Stimulated activated CD4-positive, alpha-beta T cell treated with anti-CD3 and anti-CD28 coated beads, Interleukin-4, amount 100 ng/mL, for 48 hours (primary cell): Measurements from ENCODE around the gene UNC13A.

ENCODE experiments used
- DNase-seq, 2 donors: peaks; one replicate each; pipeline ENCODE4 v3.0.0-alpha.2; 2020; ENCODE audit warnings: low read depth in 2 of 2

UNC13A gene

DNA sequence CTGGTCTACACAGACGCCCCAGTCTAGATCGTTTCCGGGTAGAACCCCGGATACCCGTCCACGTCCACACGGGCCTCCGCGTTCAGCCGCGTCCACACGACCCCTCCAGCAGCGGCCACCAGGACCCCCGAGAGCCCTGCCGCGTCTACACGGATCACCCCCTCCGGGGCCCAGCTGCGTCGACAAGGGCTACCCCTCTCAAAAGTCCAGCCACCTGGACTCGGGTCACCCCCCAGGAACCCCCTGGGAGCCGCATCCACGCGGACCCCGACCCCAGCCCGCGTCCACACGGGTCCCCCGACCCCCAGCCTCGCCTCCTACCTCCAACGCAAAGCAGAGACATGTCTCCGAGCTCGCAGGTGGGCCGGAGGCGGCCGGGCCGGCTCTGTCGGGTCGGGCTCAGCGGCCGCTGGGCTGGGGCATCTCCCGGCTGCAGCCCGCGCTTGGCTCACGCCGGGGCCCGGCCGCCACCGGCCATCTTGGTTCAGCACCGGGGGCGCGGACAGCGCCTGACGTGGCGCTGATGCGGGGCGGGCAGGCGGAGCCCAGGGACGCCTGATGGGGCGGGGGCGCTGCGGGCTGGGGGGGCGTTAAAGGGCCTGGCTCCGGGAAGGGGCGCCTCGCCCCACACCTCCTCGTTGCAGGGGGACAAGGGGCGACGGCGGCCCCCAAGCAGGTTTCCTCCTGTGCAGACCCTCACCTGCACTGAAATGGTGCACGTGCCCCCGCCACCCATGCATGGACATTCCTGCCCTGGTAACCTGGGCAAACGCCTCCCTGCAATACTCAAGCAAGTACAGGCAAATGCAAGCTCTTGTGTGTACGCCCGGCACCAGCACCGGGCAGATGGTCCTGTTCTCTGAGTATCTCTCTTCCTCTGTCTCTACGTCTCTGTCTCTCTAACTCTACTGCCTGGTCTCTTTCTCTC, at the start of gene UNC13A:
UNC13A (minus strand) TSS at position 498 of the 928 bp plus-strand sequence; CDS start at position 343, 155 bp downstream.
- peak; percentile 34 to 44 for DNase-seq

DNA sequence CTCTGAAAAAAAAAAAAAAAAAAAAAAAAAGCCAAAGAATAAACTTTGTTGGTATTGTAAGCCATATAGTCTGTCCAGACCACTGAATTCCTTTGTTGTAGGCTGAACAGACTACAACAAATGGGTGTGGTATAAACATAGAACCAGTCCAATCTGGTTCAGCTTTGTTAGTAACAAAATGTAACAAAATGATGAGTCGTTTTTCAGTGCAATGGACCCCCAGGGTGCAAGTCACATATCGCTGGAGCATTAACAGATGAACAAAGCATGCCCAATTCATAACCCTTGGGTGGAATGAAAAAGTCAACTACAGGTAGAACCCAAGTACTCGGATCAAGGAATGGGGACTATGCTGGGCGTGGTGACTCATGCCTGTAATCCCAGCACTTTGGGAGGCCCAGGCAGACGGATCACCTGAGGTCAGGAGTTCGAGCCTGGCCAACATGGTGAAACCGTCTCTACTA, 49.6 kb upstream of the UNC13A start:
- no peak for DNase-seq

DNA sequence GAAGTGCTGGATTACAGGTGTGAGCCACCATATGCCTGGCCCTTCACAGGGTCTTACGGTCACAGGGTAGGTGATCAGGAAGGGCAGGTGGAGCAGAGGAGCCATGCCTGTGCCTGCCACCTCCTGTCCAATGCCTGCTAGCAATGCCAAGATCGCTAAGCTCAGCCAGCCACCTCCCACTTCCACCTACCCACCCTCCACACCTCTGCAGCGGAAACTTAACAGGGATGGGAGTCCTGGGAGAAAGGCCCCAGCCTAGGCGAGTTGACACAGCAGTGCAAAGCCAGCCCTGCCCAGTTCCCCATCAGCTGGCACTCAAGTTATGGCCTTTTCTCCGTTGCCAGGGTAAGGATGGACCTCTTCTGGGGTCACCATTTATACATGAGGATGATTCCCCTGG, 47.3 kb upstream of the UNC13A start:
- no peak for DNase-seq

DNA sequence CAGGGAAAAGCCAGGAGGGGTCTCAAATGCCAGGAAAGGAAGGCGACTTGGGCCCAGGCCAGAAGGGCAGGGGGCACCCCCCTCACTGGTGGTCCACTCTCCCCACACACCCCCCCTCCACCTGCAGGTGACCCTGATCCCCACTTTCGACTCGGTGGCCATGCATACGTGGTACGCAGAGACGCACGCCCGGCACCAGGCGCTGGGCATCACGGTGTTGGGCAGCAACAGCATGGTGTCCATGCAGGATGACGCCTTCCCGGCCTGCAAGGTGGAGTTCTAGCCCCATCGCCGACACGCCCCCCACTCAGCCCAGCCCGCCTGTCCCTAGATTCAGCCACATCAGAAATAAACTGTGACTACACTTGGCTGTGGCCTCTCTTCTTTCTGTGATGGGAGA, 46.0 kb upstream of the UNC13A start:
- DNase-seq, result no peak

DNA sequence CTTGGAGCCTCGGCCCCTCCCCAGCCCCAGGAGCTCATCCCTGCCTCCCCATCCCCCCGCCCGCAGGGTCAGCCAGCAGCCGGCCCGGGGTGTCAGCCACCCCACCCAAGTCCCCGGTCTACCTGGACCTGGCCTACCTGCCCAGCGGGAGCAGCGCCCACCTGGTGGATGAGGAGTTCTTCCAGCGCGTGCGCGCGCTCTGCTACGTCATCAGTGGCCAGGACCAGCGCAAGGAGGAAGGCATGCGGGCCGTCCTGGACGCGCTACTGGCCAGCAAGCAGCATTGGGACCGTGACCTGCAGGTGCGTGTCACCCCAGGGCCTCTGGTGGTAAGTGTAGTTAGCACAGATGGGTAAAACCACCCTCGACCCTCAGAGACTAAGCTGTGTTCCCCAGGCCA, 45.0 kb upstream of the UNC13A start:
- DNase-seq, result no peak

DNA sequence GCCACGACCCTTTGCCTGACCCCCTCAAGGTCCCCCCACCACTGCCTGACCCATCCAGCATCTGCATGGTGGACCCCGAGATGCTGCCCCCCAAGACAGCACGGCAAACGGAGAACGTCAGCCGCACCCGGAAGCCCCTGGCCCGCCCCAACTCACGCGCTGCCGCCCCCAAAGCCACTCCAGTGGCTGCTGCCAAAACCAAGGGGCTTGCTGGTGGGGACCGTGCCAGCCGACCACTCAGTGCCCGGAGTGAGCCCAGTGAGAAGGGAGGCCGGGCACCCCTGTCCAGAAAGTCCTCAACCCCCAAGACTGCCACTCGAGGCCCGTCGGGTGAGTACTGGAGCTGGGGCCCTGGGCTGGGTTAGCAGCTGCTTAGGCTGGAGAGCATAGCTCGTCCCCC, 39.7 kb upstream of the UNC13A start:
- DNase-seq, result no peak

DNA sequence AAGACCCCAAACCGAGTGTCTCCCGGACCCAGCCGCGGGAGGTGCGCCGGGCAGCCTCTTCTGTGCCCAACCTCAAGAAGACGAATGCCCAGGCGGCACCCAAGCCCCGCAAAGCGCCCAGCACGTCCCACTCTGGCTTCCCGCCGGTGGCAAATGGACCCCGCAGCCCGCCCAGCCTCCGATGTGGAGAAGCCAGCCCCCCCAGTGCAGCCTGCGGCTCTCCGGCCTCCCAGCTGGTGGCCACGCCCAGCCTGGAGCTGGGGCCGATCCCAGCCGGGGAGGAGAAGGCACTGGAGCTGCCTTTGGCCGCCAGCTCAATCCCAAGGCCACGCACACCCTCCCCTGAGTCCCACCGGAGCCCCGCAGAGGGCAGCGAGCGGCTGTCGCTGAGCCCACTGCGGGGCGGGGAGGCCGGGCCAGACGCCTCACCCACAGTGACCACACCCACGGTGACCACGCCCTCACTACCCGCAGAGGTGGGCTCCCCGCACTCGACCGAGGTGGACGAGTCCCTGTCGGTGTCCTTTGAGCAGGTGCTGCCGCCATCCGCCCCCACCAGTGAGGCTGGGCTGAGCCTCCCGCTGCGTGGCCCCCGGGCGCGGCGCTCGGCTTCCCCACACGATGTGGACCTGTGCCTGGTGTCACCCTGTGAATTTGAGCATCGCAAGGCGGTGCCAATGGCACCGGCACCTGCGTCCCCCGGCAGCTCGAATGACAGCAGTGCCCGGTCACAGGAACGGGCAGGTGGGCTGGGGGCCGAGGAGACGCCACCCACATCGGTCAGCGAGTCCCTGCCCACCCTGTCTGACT, 39.0 kb upstream of the UNC13A start:
- no peak for DNase-seq

DNA sequence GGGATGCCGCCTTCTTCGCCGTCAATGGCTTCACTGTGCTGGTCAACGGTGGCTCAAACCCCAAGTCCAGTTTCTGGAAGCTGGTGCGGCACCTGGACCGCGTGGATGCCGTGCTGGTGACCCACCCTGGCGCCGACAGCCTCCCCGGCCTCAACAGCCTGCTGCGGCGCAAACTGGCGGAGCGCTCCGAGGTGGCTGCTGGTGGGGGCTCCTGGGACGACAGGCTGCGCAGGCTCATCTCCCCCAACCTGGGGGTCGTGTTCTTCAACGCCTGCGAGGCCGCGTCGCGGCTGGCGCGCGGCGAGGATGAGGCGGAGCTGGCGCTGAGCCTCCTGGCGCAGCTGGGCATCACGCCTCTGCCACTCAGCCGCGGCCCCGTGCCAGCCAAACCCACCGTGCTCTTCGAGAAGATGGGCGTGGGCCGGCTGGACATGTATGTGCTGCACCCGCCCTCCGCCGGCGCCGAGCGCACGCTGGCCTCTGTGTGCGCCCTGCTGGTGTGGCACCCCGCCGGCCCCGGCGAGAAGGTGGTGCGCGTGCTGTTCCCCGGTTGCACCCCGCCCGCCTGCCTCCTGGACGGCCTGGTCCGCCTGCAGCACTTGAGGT, 38.1 kb upstream of the UNC13A start:
- DNase-seq, result no peak

DNA sequence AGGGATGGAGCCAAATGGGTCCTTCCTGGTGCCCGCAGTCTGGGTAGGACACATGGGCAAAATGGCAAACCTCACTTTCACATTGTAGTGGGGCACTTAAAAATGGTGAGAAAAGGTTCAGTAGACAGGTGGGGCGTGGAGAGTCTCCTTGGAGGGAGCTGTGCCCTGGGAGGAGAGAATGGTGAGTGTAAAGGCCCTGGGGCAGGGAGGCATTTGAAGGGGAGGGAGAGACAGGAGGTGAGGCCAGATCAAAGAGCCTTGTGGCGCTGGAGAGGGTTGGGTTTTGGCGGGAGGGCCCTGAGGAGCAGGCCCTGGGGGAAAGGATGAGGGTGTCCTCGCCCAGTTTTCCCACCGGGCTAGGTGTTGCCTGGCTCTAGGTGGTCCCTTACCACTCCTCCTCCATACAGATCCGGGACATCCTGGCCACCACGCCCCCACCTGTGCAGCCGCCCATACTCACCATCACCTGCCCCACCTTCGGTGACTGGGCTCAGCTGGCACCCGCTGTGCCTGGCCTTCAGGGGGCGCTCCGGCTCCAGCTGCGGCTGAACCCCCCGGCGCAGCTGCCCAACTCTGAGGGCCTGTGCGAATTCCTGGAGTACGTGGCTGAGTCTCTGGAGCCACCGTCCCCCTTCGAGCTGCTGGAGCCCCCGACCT, 37.4 kb upstream of the UNC13A start:
- no peak for DNase-seq

DNA sequence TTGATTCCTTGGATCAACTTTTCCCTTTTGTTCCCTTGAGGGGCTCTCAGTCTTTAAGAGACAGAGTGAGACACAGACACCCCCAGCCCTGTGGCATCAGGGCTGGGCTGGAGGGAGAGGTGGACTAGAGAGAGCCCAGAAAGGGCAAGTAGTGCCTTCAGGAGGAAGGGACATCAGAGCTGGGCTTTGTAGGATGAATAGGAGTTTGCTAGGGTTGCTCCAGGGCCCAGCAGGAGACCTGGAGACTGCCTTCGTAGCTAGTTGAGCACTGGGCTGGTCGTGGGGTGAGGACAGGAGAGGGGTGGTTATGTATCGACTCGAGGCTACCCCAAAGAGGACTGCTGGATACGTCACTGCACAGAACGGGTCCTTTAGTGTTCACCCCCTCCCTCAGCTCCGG, 36.5 kb upstream of the UNC13A start:
- DNase-seq, result no peak

DNA sequence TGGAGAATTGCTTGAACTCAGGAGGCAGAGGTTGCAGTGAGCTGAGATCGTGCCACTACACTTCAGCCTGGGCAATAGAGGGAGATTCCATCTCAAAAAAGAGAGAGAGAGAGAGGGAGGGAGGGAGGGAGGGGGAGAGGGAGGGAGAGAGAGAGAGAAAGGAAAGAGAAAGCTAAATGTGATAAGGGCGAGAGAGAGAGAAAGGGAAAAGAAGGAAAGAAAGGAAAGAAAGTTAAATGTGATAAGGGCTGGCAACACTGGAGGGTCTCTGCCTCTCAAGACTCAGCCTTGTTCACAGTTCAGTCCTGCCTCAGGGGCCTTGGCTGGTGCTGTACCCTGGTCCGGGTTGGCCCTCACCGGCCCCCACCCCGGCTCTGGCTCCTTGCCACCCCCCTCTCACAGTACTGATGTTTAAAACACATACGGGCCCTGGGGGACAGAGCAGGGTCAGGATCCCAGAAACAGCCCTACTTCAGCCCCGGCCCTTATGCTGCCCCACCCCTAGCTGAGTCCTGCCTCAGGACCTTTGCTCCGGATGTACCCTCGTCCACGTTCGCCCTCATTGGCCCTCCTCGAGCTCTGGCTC, 34.6 kb upstream of the UNC13A start:
- no peak for DNase-seq

DNA sequence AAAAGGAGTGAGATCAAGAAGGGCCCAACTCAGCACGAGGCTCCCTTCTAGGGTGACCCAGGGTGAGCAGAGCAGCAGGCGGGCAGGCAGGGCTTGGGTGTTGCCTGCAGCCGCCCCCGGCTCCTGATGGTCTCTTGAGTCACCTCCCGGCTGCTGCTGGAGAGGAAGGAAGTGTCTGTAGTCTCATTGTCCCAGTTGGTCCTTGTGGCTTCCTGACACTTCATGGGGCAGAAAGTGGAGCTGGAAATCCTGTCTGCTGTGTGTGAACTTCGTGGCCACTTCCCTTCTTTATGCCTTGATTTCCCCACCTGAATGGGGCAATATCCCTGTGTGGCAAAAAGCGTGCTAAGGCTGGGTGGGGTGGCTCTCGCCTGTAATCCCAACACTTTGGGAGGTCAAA, 33.7 kb upstream of the UNC13A start:
- no peak for DNase-seq

DNA sequence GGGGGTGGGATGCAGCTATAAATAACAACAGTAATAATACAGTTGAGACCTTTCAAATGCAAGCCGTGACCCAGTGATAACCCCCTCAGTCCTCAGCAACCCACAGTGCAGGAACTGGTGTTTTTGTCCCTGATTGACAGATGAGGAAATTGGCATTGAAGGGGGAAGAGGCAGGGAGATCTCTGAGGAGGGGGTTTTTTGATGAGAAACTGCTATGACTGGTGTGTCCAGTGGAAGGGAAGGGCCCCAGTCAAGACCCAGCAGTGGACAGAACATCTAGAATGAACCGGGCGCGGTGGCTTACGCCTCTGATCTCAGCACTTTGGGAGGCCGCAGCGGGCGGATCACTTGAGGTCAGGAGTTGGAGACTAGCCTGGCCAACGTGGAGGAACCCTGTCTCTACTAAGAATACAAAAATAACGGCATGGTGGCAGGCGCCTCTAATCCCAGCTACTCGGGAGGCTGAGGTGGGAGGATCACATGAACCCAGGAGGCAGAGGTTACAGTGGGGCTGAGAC, 33.0 kb upstream of the UNC13A start:
- no peak for DNase-seq

DNA sequence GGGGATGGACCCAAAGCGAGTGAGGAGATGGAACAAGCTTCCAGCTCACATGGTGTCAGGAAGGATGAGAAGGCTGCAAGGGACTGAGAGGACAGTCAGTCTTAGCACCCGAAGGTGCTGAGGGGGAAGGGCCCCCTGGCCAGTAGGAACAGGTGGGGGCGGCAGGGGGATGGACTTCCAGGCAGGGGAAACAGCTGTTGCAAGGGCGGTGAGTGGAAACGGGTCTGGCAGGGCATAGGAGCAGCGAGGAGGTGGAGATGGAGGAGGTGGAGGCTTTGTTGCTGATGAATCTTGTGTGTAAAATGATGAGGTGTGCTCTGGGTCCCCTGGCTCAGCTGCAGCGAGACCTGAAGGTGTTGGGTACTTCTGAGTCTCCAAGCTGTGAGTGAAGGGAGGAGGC, 32.3 kb upstream of the UNC13A start:
- no peak for DNase-seq

DNA sequence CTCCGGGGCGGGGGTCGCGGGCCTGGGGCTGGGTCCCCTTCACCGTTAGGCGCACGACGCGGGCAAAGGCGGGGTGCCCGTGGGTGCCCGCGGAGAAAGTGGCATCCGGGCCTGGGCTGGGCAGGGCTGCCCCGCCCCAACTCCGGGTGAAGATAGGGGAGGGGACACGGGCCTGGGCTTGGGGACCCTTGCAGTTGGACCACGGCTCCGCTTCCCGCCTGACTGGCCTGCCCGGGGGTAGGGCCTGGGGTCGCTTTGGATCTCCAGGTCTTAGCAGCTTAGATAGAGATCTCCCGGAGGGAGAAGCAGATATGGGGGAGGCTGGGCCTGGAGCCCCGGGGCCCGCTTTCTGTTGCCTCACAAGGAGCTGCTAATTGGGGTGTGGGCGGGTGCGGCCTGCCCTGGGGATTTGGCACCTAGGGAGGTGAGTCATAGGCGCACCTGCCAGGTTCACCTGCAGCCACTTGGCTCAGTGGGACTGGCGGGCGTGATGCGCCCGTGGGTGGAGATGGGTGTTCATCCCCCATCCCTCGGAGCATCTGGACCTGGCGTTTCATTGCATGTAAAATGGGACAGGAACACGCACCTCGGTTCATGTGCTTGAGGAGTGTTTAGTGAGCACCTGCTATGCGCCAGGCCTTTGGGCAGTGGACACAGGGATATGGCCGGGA, 31.7 kb upstream of the UNC13A start:
- peak in 1 of 2 donors; percentile 28 for DNase-seq

DNA sequence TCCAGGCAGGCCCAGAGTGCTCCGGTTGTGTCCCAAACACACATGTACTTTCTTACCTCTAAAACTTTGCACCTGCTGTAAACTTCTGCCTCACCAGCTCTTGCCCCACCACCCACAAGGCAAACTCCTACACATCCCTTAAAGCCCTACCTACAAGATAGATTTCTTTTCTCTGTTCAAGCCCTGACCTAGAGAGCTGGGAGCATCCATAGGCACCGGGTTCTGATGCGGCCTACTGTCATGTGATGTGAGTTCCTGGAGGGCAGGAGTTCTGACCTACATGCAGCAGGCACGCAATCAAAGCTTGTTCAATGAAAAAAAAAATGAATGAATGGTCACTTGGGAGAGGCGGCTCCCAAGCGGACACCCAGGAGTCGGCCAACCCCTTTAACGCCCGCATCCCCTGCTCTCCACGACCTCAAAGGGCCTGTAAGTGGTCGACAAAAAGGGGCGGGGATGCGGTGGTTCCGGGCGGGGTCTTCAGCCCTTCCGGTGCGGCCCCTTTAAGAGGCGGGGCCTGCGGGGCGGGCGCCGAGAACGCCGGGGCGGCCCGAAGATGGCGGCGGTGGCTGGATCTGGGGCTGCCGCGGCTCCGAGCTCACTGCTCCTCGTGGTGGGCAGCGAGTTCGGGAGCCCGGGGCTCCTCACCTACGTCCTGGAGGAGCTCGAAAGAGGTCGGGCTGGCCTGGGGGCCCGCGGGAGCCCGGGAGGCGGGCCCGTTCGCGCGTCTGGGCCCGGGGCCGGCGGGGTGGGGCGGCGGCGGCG, 31.0 kb upstream of the UNC13A start, which contains the start of gene MAP1S:
MAP1S (plus strand) TSS at position 534 of the 765 bp plus-strand sequence; CDS start at position 557, 23 bp downstream.
- peak; percentile 56 to 61 for DNase-seq

DNA sequence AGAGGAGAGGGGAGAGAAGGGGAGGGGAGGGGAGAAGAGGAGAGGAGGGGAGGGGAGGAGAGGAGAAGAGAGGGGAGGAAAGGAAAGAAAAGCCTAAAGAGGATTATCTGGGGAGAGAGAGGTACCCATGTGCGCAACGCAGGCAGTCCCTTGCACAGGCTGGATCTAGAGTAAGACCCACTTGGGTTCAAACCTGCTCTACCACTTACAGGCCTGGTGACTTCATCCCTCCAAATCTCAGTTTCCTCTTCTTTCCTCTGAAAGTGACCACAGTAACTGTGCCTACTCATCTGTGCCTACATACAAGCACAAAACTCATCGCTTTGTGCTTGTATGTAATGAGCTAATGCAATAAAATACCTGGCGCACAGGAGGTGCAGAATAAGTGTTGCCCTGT, 30.4 kb upstream of the UNC13A start:
- DNase-seq, result no peak

DNA sequence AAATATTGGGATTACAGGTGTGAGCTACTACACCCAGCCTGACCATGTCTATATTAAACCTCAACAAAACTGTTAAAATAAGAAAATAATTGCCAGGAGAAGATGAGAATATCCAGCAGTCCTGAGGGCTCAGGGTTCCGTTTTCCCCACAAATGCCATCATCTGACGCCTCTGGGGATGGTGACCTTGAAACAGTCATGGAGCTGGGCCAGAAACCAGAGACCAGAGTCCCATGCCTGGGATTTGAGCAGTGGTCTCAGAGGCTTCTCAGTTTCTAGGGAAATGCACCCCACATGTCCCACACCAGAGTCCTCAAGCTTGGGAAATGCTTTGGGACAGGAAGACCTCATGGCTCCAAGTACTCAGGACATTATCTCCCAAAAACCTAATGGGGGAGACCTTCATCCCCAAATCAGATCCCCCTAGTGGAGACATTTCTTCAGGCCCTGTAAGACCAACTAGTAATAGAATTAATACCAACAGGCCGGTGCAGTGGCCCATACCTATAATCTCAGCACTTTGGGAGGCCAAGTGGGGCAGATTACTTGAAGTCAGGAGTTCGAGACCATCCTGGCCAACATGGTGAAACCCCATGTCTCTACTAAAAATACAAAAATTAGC, 28.3 kb upstream of the UNC13A start:
- DNase-seq, result no peak

DNA sequence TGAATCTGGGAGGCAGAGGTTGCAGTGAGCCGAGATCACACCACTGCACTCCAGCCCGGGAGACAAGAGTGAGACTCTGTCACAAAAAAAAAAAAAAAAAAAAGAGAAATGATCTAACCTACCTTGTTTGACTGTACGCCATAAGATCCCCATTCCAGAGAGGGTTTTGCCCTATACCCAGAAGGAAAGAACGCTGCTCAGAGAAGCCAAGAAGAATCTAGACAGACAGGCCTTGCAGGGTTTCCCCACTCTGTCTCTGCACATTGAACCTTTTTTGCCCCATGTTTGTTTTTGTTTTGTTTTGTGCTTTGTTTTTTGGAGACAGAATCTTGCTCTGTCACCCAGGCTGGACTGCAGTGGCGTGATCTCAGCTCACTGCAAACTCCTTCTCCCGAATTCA, 23.7 kb upstream of the UNC13A start:
- DNase-seq, result no peak
